ENCODE results near the gene MLYCD. TPM values are rescaled to one million over a fixed set of nuclear protein-coding genes. Genes with fewer than 3 reads are reported as not detected.
A peak's percentile ranks its signal among the peaks of the same experiment; 100 is the strongest.

MLYCD gene
- total and polyA plus RNA-seq, 7 donors, result 8.3 to 21.6 (median 14.7) TPM

GRCh38 chr16:83899272-83899897, 470 bp downstream of the MLYCD start:
- ATAC-seq (peak; percentile 25 to 50 (median 30)), DNase-seq (peak; percentile 57 to 74)
- TF ChIP-seq, protein P1, sequence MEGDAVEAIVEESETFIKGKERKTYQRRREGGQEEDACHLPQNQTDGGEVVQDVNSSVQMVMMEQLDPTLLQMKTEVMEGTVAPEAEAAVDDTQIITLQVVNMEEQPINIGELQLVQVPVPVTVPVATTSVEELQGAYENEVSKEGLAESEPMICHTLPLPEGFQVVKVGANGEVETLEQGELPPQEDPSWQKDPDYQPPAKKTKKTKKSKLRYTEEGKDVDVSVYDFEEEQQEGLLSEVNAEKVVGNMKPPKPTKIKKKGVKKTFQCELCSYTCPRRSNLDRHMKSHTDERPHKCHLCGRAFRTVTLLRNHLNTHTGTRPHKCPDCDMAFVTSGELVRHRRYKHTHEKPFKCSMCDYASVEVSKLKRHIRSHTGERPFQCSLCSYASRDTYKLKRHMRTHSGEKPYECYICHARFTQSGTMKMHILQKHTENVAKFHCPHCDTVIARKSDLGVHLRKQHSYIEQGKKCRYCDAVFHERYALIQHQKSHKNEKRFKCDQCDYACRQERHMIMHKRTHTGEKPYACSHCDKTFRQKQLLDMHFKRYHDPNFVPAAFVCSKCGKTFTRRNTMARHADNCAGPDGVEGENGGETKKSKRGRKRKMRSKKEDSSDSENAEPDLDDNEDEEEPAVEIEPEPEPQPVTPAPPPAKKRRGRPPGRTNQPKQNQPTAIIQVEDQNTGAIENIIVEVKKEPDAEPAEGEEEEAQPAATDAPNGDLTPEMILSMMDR (IDR thresholded peaks at IDR 0.05), result no peak
- H3K4me3 ChIP-seq, result peak overlapping the region; percentile 71
- H3K27ac ChIP-seq, result peak overlapping the region; percentile 97
- H3K36me3 ChIP-seq (ENCODE audit: insufficient read depth in 1 of 2, low read depth in 1 of 2), result no peaks in the 10 kb centered on the region
- H3K27me3 ChIP-seq (ENCODE audit: insufficient read depth in 3 of 3, low read length in 2 of 3), result no peaks in the 10 kb centered on the region
- no peaks in the 10 kb centered on the region for H3K9me3 ChIP-seq
- H3K4me1 ChIP-seq, result peaks cover 38% of the 10 kb centered on the region
- 0 to 1% (median 1%) methylated on average over 33 to 73 of the region's 73 CpGs for WGBS, 3 donors
- intact Hi-C loops (cut with DNase I), result loop anchor here in 1 of 2 donors (5.0 kb wide), 1 partner anchor 72 kb away; no protein-coding TSS in a partner anchor

DNA sequence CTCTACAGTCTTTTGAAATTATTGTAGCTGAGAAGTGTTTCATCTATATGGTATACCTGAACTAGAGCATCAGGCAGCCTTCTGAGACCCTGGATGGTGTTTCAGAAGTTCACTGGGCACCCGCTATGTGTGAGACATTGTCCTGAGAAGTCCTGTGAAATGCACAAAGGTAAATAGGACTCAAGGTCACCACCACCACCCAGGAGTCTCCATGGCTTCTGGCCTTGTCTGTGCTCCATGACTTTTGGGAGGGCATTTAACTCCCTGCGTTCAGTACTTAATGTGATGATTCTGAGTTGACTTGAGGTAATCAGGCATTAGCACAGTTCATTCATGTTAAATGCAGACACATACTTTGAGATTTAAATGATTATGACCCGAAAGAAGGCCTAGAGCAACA, 1.1 kb downstream of the MLYCD start:
- DNase-seq (no peak), ATAC-seq (no peak)
- no peaks in the 10 kb centered on the region for H3K36me3 ChIP-seq (ENCODE audit: insufficient read depth in 1 of 2, low read depth in 1 of 2)
- no peaks in the 10 kb centered on the region for H3K9me3 ChIP-seq
- H3K27me3 ChIP-seq (ENCODE audit: insufficient read depth in 3 of 3, low read length in 2 of 3), result no peaks in the 10 kb centered on the region
- TF ChIP-seq, protein P1 (IDR thresholded peaks at IDR 0.05), result no peak
- H3K4me3 ChIP-seq, result peak overlapping the region; percentile 71
- intact Hi-C loops (cut with DNase I), result loop anchor here in 1 of 2 donors (5.0 kb wide), 1 partner anchor 73 kb away; no protein-coding TSS in a partner anchor
- peak overlapping the region; percentile 97 for H3K27ac ChIP-seq
- peaks cover 44% of the 10 kb centered on the region for H3K4me1 ChIP-seq
- 41 to 48% (median 42%) methylated on average over 3 of the region's 3 CpGs for WGBS, 3 donors

- peak overlapping the region; percentile 97 for H3K27ac ChIP-seq
- intact Hi-C loops (cut with DNase I), result no loop called here
- no peaks in the 10 kb centered on the region for H3K27me3 ChIP-seq (ENCODE audit: insufficient read depth in 3 of 3, low read length in 2 of 3)
- no peaks in the 10 kb centered on the region for H3K36me3 ChIP-seq (ENCODE audit: insufficient read depth in 1 of 2, low read depth in 1 of 2)
- DNase-seq, result no peak
- peaks cover 49% of the 10 kb centered on the region for H3K4me1 ChIP-seq
- H3K9me3 ChIP-seq, result no peaks in the 10 kb centered on the region
- TF ChIP-seq, protein P1 (IDR thresholded peaks at IDR 0.05), result no peak
- WGBS, 3 donors, result 47 to 51% (median 50%) methylated on average over 9 of the region's 9 CpGs
- H3K4me3 ChIP-seq, result peak overlapping the region; percentile 71
- no peak for ATAC-seq
These were observed 1.7 kb downstream of the MLYCD start for GRCh38 chr16:83900571-83900970.

DNA sequence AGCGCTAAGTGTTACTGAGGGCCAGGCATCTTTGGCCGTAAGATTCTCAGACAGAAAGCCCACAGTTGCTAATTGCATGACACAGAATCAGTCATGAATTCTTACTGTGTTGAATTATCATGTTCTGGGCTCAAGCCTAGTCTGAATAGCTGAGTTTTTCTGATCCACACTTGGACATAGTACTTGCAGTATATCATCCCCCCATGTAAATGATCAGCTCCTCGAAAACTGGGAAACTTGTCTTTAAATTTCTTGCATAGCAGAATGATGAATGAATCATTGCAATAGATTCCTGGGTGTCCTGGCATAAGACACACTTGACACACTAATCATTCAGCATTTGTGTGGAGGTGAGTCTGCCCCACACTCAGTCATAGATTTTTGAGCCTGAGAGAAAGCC, 2.2 kb downstream of the MLYCD start:
- 34 to 42% (median 41%) methylated on average over 3 of the region's 3 CpGs for WGBS, 3 donors
- intact Hi-C loops (cut with DNase I), result no loop called here
- ATAC-seq, result no peak
- Histone ChIP-seq H3K27me3 (ENCODE audit: insufficient read depth in 3 of 3, low read length in 2 of 3) (no peaks in the 10 kb centered on the region), H3K4me3 (peak overlapping the region; percentile 71), H3K27ac (peak overlapping the region; percentile 97), H3K4me1 (peaks cover 54% of the 10 kb centered on the region), H3K36me3 (ENCODE audit: insufficient read depth in 1 of 2, low read depth in 1 of 2) (no peaks in the 10 kb centered on the region), H3K9me3 (no peaks in the 10 kb centered on the region)
- DNase-seq, result no peak
- TF ChIP-seq, protein P1 (IDR thresholded peaks at IDR 0.05), result no peak
